ENCODE measurements around the gene ROMO1.

GRCh38 chr20:35669681-35670080 lies 29.5 kb upstream of the ROMO1 start:
- TF ChIP-seq CTCF (IDR thresholded peaks at IDR 0.05) (no peak), POLR2A (IDR thresholded peaks at IDR 0.05) (no peak), POLR2AphosphoS5 (IDR thresholded peaks at IDR 0.05) (no peak)

Data from gastroesophageal sphincter (tissue), 3 donors.